ENCODE data around the gene STX7. TPM values are rescaled to one million over a fixed set of nuclear protein-coding genes. Genes with fewer than 3 reads are reported as not detected.

The STX7 gene
- total RNA-seq, 1 donor from 2014 or later, result 49.3 TPM

DNA sequence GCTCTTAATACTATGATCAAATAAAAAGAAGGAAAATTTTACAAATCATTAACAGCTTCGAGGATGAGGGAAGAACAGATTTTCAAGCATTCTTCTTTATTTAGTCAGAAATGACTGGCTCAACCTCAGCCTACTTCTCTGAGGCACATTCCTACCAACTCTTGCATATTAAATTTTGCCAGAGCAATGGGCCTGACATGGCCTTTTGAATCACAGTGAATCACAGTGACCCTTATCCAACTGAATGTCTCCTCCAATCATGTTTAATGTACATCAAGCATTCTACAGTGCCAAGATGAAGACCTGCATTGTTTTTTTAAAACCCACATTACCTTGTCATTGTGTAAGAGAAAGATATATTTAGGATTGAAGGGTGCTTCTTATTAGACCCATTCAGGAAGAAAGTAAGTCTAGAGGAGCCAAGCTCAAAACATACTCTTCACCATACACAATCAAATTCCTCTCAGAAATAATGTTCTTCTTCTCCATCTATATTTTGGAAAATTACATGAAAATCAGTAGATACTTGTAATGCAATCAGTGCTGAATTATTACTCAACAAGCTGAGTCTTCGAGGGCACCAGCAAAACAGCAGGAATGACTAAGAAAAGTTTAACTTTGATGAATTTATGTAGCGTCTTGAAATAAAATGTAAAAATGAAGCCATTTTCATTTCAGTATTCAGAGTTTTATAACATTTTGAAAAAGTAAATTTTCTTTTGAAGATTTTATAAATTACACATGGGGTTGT lies 67.5 kb downstream of the STX7 start:
- Mint-ChIP-seq H3K36me3 (ENCODE audit: unreplicated experiment) (peaks cover 15% of the 10 kb centered on the region), H3K9me3 (ENCODE audit: unreplicated experiment) (peaks cover 21% of the 10 kb centered on the region), H3K27me3 (ENCODE audit: unreplicated experiment) (no peaks in the 10 kb centered on the region), H3K27ac (ENCODE audit: unreplicated experiment) (peak overlapping the region; percentile 70), H3K4me1 (ENCODE audit: unreplicated experiment) (peaks cover 31% of the 10 kb centered on the region), H3K4me3 (ENCODE audit: unreplicated experiment) (no peak overlapping the region)
- no peak for DNase-seq (ENCODE audit: extremely low spot score, unreplicated experiment)
- TF ChIP-seq, protein P1, sequence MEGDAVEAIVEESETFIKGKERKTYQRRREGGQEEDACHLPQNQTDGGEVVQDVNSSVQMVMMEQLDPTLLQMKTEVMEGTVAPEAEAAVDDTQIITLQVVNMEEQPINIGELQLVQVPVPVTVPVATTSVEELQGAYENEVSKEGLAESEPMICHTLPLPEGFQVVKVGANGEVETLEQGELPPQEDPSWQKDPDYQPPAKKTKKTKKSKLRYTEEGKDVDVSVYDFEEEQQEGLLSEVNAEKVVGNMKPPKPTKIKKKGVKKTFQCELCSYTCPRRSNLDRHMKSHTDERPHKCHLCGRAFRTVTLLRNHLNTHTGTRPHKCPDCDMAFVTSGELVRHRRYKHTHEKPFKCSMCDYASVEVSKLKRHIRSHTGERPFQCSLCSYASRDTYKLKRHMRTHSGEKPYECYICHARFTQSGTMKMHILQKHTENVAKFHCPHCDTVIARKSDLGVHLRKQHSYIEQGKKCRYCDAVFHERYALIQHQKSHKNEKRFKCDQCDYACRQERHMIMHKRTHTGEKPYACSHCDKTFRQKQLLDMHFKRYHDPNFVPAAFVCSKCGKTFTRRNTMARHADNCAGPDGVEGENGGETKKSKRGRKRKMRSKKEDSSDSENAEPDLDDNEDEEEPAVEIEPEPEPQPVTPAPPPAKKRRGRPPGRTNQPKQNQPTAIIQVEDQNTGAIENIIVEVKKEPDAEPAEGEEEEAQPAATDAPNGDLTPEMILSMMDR (IDR thresholded peaks at IDR 0.05), result no peak

DNA sequence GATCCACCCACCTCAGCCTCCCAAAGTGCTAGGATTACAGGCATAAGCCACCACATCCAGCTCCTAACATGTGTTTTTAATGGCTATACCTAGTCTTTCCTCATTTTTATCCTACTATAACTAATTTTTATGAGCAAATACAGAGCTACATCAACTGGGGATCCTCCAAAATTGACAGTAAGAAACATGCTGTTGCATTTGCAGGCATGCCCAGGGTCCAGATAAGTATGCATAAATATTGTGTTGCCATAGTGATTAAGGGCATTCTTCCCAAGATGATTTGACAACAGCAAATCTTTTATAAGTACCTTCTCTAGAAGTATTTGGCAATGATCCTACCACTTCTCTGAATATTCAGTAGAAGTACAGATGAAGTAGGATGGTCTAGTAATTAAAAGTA lies 69.7 kb downstream of the STX7 start:
- peaks cover 31% of the 10 kb centered on the region for H3K4me1 Mint-ChIP-seq (ENCODE audit: unreplicated experiment)
- no peaks in the 10 kb centered on the region for H3K27me3 Mint-ChIP-seq (ENCODE audit: unreplicated experiment)
- no peak overlapping the region for H3K27ac Mint-ChIP-seq (ENCODE audit: unreplicated experiment)
- TF ChIP-seq, protein P1 (IDR thresholded peaks at IDR 0.05), result no peak
- H3K36me3 Mint-ChIP-seq (ENCODE audit: unreplicated experiment), result peaks cover 6% of the 10 kb centered on the region
- peaks cover 21% of the 10 kb centered on the region for H3K9me3 Mint-ChIP-seq (ENCODE audit: unreplicated experiment)
- no peak overlapping the region for H3K4me3 Mint-ChIP-seq (ENCODE audit: unreplicated experiment)
- no peak for DNase-seq (ENCODE audit: extremely low spot score, unreplicated experiment)

DNA sequence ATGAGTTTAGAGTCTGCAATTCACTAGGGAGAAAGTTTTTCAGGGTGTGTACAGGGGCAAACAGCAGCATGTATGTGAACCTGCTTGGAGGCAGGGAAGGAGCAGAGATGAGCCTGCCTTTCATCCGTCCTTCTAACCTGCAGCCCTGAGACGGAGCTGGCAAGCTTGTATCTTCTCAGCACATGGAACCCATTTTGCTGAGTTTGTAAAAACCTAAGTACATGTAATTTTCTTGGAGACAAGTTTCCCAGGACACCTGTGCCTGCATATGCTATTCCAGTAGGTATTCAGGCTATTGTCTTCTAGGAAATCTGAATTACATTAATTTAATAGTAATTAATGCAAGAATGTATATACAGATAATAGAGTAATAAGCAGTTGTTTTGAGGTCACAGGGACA lies 82.8 kb downstream of the STX7 start:
- Mint-ChIP-seq H3K9me3 (ENCODE audit: unreplicated experiment) (peaks cover 3% of the 10 kb centered on the region), H3K4me3 (ENCODE audit: unreplicated experiment) (no peak overlapping the region), H3K27me3 (ENCODE audit: unreplicated experiment) (no peaks in the 10 kb centered on the region), H3K27ac (ENCODE audit: unreplicated experiment) (no peak overlapping the region), H3K36me3 (ENCODE audit: unreplicated experiment) (no peaks in the 10 kb centered on the region), H3K4me1 (ENCODE audit: unreplicated experiment) (no peaks in the 10 kb centered on the region)
- TF ChIP-seq, protein P1 (IDR thresholded peaks at IDR 0.05), result no peak
- no peak for DNase-seq (ENCODE audit: extremely low spot score, unreplicated experiment)

DNA sequence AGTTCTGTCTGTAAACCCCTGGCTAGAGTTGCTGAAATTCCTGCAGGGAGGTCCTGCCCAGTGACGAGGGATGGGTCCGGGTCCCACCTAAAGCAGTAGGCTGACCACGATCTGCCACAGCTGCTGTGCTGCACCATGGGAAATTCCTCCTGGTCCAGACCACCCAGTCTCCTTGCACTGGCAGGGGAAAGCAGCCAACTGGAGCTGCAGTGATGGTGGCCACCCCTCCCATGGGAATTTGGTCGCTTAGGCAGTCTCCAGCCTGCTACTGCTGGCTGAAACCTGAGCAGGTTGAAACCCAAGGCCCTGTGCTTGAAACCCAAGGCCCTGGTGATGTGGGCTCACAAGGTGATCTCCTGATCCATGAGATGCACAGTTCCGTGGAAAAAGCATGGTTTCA lies 87.7 kb downstream of the STX7 start:
- Mint-ChIP-seq H3K4me1 (ENCODE audit: unreplicated experiment) (no peaks in the 10 kb centered on the region), H3K27ac (ENCODE audit: unreplicated experiment) (no peak overlapping the region), H3K36me3 (ENCODE audit: unreplicated experiment) (peaks cover 3% of the 10 kb centered on the region), H3K27me3 (ENCODE audit: unreplicated experiment) (no peaks in the 10 kb centered on the region), H3K9me3 (ENCODE audit: unreplicated experiment) (peaks cover 24% of the 10 kb centered on the region), H3K4me3 (ENCODE audit: unreplicated experiment) (no peak overlapping the region)
- TF ChIP-seq, protein P1 (IDR thresholded peaks at IDR 0.05), result no peak
- no peak for DNase-seq (ENCODE audit: extremely low spot score, unreplicated experiment)

DNA sequence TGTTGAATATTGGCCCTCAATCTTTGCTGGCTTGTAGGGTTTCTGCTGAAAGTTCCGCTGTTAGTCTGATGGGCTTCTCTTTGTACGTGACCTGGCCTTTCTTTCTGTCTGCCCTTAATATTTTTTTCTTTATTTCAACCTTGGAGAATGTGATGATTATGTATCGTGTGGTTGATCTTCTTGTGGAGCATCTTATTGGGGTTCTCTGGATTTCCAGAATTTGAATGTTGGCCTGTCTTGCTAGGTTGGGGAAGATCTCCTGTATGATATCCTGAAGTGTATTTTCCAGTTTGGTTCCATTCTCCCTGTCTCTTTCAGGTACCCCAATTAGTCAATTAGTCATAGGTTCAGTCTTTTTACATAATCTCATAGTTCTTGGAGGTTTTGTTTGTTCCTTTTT lies 89.1 kb downstream of the STX7 start:
- Mint-ChIP-seq H3K9me3 (ENCODE audit: unreplicated experiment) (peaks cover 24% of the 10 kb centered on the region), H3K4me3 (ENCODE audit: unreplicated experiment) (no peak overlapping the region), H3K27me3 (ENCODE audit: unreplicated experiment) (no peaks in the 10 kb centered on the region), H3K36me3 (ENCODE audit: unreplicated experiment) (peaks cover 3% of the 10 kb centered on the region), H3K4me1 (ENCODE audit: unreplicated experiment) (no peaks in the 10 kb centered on the region), H3K27ac (ENCODE audit: unreplicated experiment) (no peak overlapping the region)
- DNase-seq (ENCODE audit: extremely low spot score, unreplicated experiment), result no peak
- TF ChIP-seq, protein P1 (IDR thresholded peaks at IDR 0.05), result no peak

Measured in osteocyte (in vitro differentiated cells).